ENCODE results near the gene FXYD3.

DNA sequence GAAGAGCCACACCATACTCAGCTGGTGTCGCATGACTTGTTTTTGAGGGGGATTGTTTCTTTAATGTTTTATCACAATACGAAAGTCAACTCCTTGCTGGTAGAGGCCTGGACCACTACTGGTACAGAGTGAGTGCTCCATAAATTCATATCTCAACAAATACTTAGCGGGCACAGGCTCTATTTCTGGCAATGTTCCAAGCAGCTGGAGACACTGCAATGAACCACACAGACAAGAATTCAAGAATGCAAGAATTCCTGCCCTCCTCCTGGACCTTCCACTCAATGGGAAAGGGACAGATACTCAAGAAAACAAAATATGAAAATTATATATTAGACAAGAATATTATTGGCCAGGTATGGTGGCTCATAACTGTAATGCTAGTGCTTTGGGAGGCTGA, 33.8 kb downstream of the FXYD3 start:
- TF ChIP-seq, protein P1, sequence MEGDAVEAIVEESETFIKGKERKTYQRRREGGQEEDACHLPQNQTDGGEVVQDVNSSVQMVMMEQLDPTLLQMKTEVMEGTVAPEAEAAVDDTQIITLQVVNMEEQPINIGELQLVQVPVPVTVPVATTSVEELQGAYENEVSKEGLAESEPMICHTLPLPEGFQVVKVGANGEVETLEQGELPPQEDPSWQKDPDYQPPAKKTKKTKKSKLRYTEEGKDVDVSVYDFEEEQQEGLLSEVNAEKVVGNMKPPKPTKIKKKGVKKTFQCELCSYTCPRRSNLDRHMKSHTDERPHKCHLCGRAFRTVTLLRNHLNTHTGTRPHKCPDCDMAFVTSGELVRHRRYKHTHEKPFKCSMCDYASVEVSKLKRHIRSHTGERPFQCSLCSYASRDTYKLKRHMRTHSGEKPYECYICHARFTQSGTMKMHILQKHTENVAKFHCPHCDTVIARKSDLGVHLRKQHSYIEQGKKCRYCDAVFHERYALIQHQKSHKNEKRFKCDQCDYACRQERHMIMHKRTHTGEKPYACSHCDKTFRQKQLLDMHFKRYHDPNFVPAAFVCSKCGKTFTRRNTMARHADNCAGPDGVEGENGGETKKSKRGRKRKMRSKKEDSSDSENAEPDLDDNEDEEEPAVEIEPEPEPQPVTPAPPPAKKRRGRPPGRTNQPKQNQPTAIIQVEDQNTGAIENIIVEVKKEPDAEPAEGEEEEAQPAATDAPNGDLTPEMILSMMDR (IDR thresholded peaks at IDR 0.05) = no peak
- no peak for TF ChIP-seq POLR2A (IDR thresholded peaks at IDR 0.05)
